Measurements from ENCODE around the gene A2ML1.

- TF ChIP-seq CTCF (IDR thresholded peaks at IDR 0.05) (no peak), POLR2A (IDR thresholded peaks at IDR 0.05) (no peak), POLR2AphosphoS5 (IDR thresholded peaks at IDR 0.05) (no peak)
Observed at GRCh38 chr12:8852119-8852518, 29.7 kb downstream of the A2ML1 start.
